Measurements from ENCODE around the gene HDAC7. TPM values are rescaled to one million over a fixed set of nuclear protein-coding genes. Genes with fewer than 3 reads are reported as not detected.

Gene HDAC7
- total RNA-seq, 2 experiments from 2014 or later, result 257 to 280 TPM

DNA sequence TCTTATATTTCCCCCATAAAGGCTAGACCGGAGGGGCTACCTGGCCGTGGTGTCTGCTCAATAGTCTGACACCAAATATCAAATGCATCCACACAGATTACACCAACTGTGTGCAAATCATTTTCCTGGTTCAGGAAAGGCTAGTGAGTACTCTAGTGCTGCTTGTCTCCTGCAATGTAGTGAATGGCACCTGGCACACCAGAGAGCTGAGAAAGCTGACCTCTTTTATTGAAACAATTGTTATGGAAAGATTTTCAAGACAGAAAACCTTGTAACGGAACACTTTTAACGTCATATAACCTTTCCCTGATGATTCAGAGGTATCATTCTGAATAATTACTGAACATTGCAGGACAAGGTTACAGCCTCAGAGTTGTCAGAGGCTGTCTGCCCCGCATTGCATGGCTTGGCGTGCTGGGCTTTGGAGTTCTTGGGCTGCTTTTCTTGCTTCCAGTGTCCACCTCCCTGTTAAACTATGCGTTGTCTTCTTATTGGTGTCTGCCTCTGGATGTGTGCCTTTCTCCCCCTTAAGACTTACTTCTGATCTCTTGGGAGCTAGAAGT lies 40.7 kb upstream of the HDAC7 start:
- peak overlapping the region; percentile 96 for H3K27ac Mint-ChIP-seq
- H3K9me3 Mint-ChIP-seq, result no peaks in the 10 kb centered on the region
- peaks cover 64% of the 10 kb centered on the region for H3K4me1 Mint-ChIP-seq (ENCODE audit: low read depth)
- POLR2A ChIA-PET, result interaction anchor here (0.8 to 4.2 kb wide), 15 partner anchors 9 to 93 kb away, joined by 3 to 42 read pairs (median 4); partner anchors contain the start of gene VDR
- intact Hi-C loops (cut with micrococcal nuclease), result loop anchor here (1.0 to 2.0 kb wide), 5 partner anchors 8 to 102 kb away; partner anchors contain the start of genes TMEM106C and VDR
- H3K27me3 Mint-ChIP-seq, result no peaks in the 10 kb centered on the region
- peak; percentile 72 for DNase-seq
- CTCF ChIA-PET, result interaction anchor here (1.0 to 3.7 kb wide), 8 partner anchors 10 to 103 kb away, joined by 4 to 30 read pairs (median 6); partner anchors contain the start of genes TMEM106C and VDR
- H3K36me3 Mint-ChIP-seq, result peaks cover 84% of the 10 kb centered on the region
- H3K4me3 Mint-ChIP-seq, result peak overlapping the region; percentile 46

DNA sequence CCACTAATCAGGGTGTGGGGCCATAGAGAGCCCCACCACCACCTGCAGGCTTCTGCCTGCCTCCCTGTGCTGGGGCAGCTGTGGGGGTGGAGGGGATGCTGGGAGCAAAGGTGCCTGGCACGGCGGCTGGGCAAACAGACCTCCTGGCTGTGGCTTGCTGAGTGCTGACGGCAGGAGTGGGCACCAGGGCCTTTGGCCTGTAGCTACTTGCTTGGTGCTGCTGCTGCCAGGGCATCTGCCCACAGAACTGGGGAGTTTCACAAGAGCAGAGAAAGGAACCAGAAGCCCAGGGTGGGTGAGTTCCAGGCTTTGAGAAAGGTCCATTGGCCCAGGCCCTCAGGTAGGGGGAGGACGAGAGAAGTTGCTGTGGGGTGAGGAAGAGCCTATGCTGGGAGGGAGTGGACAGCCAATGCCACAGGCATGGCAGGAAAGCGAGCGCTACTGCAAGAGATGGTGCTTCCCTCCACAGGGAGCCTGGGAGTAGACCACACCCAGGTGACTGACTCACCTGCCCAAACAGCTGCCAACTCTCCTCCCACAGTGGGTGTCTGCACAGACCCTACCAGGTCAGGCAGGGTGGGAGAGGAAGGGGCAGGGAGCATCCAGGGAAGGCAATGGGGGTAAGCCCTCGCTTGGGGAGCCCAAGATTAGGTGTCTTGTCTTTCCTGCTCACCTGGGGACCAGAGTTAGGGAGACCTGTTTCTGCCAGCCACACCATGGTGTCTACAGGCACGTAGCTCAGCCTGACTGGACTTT lies 39.0 kb upstream of the HDAC7 start:
- H3K27ac Mint-ChIP-seq, result peak overlapping the region; percentile 96
- ChIA-PET POLR2A (interaction anchor here (0.9 kb wide), 1 partner anchor 51 kb away, joined by 3 read pairs; no protein-coding TSS in a partner anchor), CTCF (interaction anchor here (0.7 to 2.3 kb wide), 2 partner anchors 20 to 116 kb away, joined by 3 to 9 read pairs; no protein-coding TSS in a partner anchor)
- peaks cover 76% of the 10 kb centered on the region for H3K36me3 Mint-ChIP-seq
- H3K9me3 Mint-ChIP-seq, result no peaks in the 10 kb centered on the region
- peaks cover 51% of the 10 kb centered on the region for H3K4me1 Mint-ChIP-seq (ENCODE audit: low read depth)
- no peak for DNase-seq
- intact Hi-C loops (cut with micrococcal nuclease), result no loop called here
- H3K27me3 Mint-ChIP-seq, result no peaks in the 10 kb centered on the region
- no peak overlapping the region for H3K4me3 Mint-ChIP-seq

DNA sequence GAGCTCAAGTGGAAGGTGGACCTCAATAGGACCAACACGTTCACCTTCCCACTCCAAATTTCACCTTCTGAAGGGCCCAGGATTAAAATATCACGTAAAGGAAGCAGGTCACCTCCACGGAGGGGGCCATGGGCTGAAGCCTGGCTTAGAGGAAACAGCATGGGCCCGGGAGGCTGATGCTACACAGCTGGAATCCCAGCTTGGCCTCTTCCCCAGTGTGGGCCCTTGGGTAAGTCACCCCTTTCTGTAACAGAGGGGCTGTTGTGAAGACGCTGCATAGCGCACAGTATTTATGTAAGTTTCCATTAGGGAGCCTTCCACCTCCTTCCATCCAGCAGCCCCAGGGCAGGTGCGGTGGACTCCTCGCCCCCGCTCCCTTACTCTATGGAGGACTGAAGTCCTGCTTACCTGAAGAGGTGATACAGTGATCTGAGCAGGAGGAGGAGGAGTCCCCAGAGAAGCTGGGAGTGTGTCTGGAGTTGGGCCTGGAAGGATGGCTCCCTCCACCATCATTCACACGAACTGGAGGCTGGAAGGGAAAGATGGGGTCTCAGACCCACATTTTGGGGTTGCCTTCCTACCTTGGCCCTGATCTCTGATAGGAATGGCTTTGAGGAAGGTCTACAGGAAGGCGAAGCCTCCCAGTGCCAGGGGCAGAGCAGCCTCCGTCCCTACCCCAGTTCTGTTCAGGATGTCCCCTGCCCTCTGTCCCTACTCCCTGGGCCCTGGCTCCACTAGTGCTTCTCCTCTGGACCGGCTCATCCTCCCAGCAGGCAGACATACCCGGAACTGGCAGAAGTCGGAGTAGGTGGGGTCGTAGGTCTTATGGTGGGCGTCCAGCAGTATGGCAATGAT lies 37.2 kb upstream of the HDAC7 start:
- intact Hi-C loops (cut with micrococcal nuclease), result no loop called here
- no peaks in the 10 kb centered on the region for H3K9me3 Mint-ChIP-seq
- H3K27ac Mint-ChIP-seq, result no peak overlapping the region
- peaks cover 79% of the 10 kb centered on the region for H3K36me3 Mint-ChIP-seq
- no peak overlapping the region for H3K4me3 Mint-ChIP-seq
- ChIA-PET POLR2A (interaction anchor here (1.0 kb wide), 1 partner anchor 11 kb away, joined by 3 read pairs; no protein-coding TSS in a partner anchor), CTCF (interaction anchor here (1.1 to 2.3 kb wide), 2 partner anchors 11 to 19 kb away, joined by 3 to 9 read pairs; no protein-coding TSS in a partner anchor)
- H3K4me1 Mint-ChIP-seq (ENCODE audit: low read depth), result peaks cover 40% of the 10 kb centered on the region
- no peaks in the 10 kb centered on the region for H3K27me3 Mint-ChIP-seq
- DNase-seq, result no peak

DNA sequence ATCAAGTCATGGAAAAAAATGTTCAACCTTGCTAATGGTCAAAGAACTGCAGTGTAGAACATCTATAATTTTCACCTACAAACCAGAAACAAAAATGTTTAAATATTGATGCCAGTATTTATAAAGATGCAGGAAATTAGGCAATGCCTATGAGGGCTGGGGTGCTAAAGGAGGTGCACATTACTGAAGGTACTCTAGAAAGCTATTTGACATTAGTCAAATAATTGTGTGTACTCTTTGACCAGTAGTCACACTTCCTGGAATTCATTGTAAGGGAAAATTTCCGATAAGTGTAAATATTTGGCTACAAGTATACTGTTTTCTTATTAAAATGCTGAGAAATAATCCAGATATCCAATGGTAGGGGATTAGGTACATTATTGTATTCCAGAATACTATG lies 36.4 kb upstream of the HDAC7 start:
- POLR2A ChIA-PET, result no interaction called here
- H3K27ac Mint-ChIP-seq, result no peak overlapping the region
- H3K4me3 Mint-ChIP-seq, result no peak overlapping the region
- no peaks in the 10 kb centered on the region for H3K9me3 Mint-ChIP-seq
- CTCF ChIA-PET, result interaction anchor here (1.2 kb wide), 1 partner anchor 93 kb away, joined by 3 read pairs; no protein-coding TSS in a partner anchor
- intact Hi-C loops (cut with micrococcal nuclease), result no loop called here
- DNase-seq, result no peak
- peaks cover 39% of the 10 kb centered on the region for H3K4me1 Mint-ChIP-seq (ENCODE audit: low read depth)
- H3K27me3 Mint-ChIP-seq, result no peaks in the 10 kb centered on the region
- H3K36me3 Mint-ChIP-seq, result peaks cover 79% of the 10 kb centered on the region

DNA sequence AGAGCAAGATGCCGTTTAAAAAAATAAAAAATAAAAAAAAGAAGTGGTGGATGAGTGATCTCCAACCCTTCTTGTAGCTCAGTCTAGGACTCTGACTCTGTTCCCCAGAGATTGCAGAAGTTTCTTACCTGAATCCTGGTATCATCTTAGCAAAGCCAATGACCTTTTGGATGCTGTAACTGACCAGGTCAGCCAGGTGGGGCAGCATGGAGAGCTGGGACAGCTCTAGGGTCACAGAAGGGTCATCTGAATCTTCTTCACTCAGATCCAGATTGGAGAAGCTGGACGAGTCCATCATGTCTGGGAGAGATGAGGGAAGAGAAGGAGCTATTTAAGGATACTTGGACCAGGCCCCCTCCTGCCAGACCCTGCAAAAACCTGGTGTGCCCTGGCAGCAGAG lies 35.8 kb upstream of the HDAC7 start:
- H3K4me1 Mint-ChIP-seq (ENCODE audit: low read depth), result peaks cover 34% of the 10 kb centered on the region
- H3K36me3 Mint-ChIP-seq, result peaks cover 83% of the 10 kb centered on the region
- intact Hi-C loops (cut with micrococcal nuclease), result no loop called here
- DNase-seq, result no peak
- no peaks in the 10 kb centered on the region for H3K9me3 Mint-ChIP-seq
- CTCF ChIA-PET, result interaction anchor here (1.2 to 1.9 kb wide), 2 partner anchors 94 to 113 kb away, joined by 3 to 4 read pairs; no protein-coding TSS in a partner anchor
- POLR2A ChIA-PET, result no interaction called here
- H3K27ac Mint-ChIP-seq, result no peak overlapping the region
- no peaks in the 10 kb centered on the region for H3K27me3 Mint-ChIP-seq
- no peak overlapping the region for H3K4me3 Mint-ChIP-seq

DNA sequence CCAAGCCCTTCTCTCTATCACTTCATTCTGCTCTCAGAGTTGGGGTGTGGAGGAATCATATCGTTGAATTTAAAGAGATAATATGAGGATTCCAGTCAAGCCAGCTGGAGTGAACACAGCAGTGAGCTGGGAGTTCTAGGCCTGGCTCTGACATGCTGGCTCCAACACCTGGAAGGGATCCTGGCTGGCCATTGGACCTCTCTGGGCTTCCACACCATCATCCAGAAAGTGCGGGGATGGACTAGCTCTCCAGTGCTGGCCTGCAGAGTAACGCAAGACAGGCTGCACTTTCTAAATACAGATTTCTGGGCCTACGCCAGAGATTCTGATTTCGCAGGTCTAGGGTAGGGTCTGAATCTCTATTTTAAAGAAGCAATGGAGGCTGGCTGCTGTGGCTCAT lies 34.8 kb upstream of the HDAC7 start:
- Mint-ChIP-seq H3K27ac (no peak overlapping the region), H3K4me3 (no peak overlapping the region), H3K36me3 (peaks cover 82% of the 10 kb centered on the region), H3K9me3 (no peaks in the 10 kb centered on the region), H3K27me3 (no peaks in the 10 kb centered on the region), H3K4me1 (ENCODE audit: low read depth) (peaks cover 26% of the 10 kb centered on the region)
- no peak for DNase-seq
- intact Hi-C loops (cut with micrococcal nuclease), result no loop called here
- ChIA-PET POLR2A (no interaction called here), CTCF (interaction anchor here (1.9 kb wide), 1 partner anchor 112 kb away, joined by 4 read pairs; no protein-coding TSS in a partner anchor)

DNA sequence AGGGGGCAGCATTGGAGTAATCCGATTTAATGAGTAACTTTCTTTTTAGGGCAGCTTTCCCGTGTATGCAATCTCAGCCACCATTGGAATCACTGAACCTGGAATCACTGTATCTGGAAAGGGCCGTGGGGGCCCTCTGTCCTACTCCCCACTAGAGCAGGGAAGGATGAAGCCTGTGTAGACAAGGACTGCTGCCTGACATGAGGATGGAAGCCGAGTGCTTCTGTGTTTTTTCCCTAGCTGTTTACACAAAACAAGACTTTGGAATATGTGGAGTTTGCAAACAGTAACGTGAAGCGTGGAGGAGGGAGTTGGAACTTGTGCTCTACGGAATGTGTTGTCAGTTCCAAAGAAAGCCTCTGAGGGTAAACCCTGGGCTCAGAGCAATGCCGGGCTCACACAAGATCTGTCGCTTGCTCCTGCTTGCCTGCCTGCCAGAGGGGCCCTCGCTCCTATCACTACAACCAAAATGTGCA lies 32.4 kb upstream of the HDAC7 start:
- Mint-ChIP-seq H3K4me1 (ENCODE audit: low read depth) (peaks cover 14% of the 10 kb centered on the region), H3K27me3 (no peaks in the 10 kb centered on the region), H3K27ac (peak overlapping the region; percentile 40), H3K36me3 (peaks cover 75% of the 10 kb centered on the region), H3K4me3 (no peak overlapping the region), H3K9me3 (no peaks in the 10 kb centered on the region)
- no peak for DNase-seq
- intact Hi-C loops (cut with micrococcal nuclease), result no loop called here
- CTCF ChIA-PET, result interaction anchor here (4.4 kb wide), 1 partner anchor 13 kb away, joined by 38 read pairs; no protein-coding TSS in a partner anchor
- POLR2A ChIA-PET, result interaction anchor here (1.0 to 1.1 kb wide), 2 partner anchors 53 to 112 kb away, joined by 3 read pairs; partner anchors contain the start of gene VDR

DNA sequence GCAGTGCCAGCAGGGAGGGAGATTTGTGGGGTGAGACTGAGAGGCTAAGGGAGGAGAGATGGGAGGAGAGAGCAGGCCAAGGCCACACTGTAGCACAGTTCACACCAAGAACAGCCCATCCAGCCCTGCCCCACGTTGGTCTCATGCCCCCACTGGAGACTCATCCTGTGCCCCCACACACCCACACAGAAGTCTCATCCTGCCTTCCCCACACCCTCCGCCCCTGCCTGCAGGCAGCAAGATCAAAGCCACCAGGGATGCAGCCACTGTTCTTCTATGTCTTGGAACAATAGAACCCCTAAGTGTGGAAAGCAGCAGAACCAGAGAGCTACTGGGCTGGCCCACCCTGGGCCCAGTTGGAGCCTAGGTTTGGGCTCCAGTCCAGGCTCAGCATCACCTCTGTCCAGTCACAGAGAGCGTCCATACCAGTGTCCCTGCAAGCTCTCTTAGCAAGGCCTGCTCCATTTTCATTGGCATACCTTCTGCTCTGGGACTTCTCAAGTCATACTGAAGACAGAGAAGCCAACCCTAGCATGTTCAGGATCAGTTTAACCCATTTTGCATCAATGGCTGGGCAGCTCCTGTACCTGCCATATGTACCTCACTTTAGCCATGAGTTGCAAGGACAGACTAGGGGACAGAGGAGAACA lies 31.7 kb upstream of the HDAC7 start:
- ChIA-PET POLR2A (interaction anchor here (1.0 to 1.1 kb wide), 2 partner anchors 53 to 111 kb away, joined by 3 read pairs; partner anchors contain the start of gene VDR), CTCF (interaction anchor here (1.1 to 4.4 kb wide), 2 partner anchors 13 to 109 kb away, joined by 3 to 38 read pairs; no protein-coding TSS in a partner anchor)
- Mint-ChIP-seq H3K36me3 (peaks cover 76% of the 10 kb centered on the region), H3K27ac (peak overlapping the region; percentile 47), H3K9me3 (no peaks in the 10 kb centered on the region), H3K27me3 (no peaks in the 10 kb centered on the region), H3K4me1 (ENCODE audit: low read depth) (peaks cover 14% of the 10 kb centered on the region), H3K4me3 (no peak overlapping the region)
- intact Hi-C loops (cut with micrococcal nuclease), result no loop called here
- no peak for DNase-seq

DNA sequence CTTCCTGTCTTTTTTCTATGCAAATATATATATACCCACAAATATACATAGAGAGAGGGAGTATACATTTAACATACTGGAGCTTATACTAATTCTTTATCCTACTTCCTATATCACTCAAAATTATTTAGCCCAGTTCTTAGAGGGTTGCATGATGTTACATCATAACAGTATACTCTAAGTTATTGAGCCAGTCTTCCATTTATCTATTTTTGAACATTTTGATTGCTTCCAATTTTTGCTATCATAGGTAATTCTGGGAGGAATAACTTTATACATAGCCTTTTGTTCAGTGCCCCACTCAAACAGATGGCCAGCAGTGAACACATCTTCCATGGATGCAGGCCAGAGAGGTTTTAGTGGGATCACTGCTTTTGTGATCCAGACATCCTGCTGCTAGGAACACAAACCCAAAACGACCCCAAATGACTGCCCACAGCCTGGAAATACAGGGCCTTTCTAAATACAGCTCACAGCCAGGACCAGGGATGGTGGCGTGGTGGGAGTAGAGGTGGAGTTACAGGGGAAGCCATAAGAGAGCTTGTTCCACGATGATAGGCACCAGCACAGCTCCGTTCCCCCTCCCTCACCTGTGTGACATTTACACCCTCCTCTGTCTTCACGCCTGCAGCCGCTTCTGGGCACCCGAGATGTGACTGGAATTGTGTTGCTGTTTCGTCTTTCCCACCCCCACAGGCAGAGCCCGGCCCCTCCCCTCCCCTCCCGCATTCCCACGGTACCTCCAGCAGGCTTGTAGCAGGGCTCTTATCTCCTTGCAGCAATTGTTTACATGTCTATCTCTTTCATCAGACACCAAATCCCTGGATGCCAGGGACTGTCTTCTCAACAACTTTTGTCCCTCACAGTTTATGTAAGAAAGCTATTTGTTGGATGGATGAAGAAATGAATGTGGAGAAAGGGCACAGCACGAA lies 30.7 kb upstream of the HDAC7 start:
- no peak overlapping the region for H3K4me3 Mint-ChIP-seq

DNA sequence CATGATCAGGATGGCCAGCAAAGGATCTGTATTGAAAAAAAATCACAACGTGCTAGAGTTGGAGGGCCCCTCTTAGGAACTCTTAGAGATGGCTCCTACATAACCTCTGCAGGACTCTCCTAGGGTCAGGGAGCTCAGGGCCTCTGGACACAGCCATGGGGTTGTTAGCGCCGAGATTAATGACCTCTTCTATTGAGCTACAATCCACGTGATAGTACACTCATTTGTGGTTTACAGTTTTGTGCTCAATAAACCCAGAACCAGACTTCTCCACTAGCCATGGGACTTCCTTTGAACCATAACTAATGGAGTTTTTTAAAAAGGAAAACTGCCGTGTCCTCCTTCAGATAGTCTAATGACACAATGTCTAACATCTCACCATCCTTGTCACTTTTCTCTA lies 29.6 kb upstream of the HDAC7 start:
- Mint-ChIP-seq H3K9me3 (no peaks in the 10 kb centered on the region), H3K27me3 (no peaks in the 10 kb centered on the region), H3K36me3 (peaks cover 80% of the 10 kb centered on the region), H3K4me3 (no peak overlapping the region), H3K4me1 (ENCODE audit: low read depth) (peaks cover 14% of the 10 kb centered on the region), H3K27ac (peak overlapping the region; percentile 38)
- ChIA-PET POLR2A (interaction anchor here (0.5 kb wide), 1 partner anchor 119 kb away, joined by 4 read pairs; no protein-coding TSS in a partner anchor), CTCF (interaction anchor here (0.9 to 4.4 kb wide), 3 partner anchors 11 to 114 kb away, joined by 3 to 38 read pairs (median 3); partner anchors contain the start of gene TMEM106C)
- intact Hi-C loops (cut with micrococcal nuclease), result loop anchor here (5.0 kb wide), 1 partner anchor 38 kb away; no protein-coding TSS in a partner anchor
- DNase-seq, result no peak

More for the DNA sequence above, 30.7 kb upstream of the HDAC7 start:
- H3K27ac Mint-ChIP-seq, result no peak overlapping the region
- intact Hi-C loops (cut with micrococcal nuclease), result no loop called here
- H3K36me3 Mint-ChIP-seq, result peaks cover 76% of the 10 kb centered on the region
- DNase-seq, result no peak
- H3K4me1 Mint-ChIP-seq (ENCODE audit: low read depth), result peaks cover 14% of the 10 kb centered on the region
- CTCF ChIA-PET, result interaction anchor here (0.9 to 4.4 kb wide), 4 partner anchors 12 to 113 kb away, joined by 3 to 38 read pairs (median 3); partner anchors contain the start of gene TMEM106C
- no peaks in the 10 kb centered on the region for H3K9me3 Mint-ChIP-seq
- POLR2A ChIA-PET, result no interaction called here
- no peaks in the 10 kb centered on the region for H3K27me3 Mint-ChIP-seq
